ENCODE results near the gene MCOLN2. TPM values are rescaled to one million over a fixed set of nuclear protein-coding genes. Genes with fewer than 3 reads are reported as not detected.

MCOLN2 gene
- total RNA-seq, 1 experiment from 2014 or later, result 22.5 TPM

Other genes with a start within 250 kb of the MCOLN2 start
- 6.3 TPM for gene LPAR3, start 103.9 kb downstream of the MCOLN2 start, total RNA-seq (2021; ENCODE audit: unreplicated experiment)
- gene MCOLN3, start 51.4 kb upstream of the MCOLN2 start, total RNA-seq (2021; ENCODE audit: unreplicated experiment), result 14.2 TPM
- 18.2 TPM for gene SYDE2, start 203.9 kb upstream of the MCOLN2 start, total RNA-seq (2021; ENCODE audit: unreplicated experiment)